Large intestine (tissue), 3 donors: ENCODE measurements around the gene UNC119B. TPM values are rescaled to one million over a fixed set of nuclear protein-coding genes. Genes with fewer than 3 reads are reported as not detected.

Experiments used
- DNase-seq, 2 donors: peaks; one replicate each; pipeline versions ENCODE4 v3.0.0 to v3.0.0-alpha.2; 2013
- H3K27ac ChIP-seq: one replicate; pipeline ENCODE4 v1.5.1; 2013; ENCODE audit warnings: low read length
- H3K27me3 ChIP-seq: 2 replicates; pipeline ENCODE4 v1.6.1; 2013; ENCODE audit warnings: low read length; ENCODE audit not compliant: control insufficient read depth, insufficient read depth
- H3K36me3 ChIP-seq: 2 replicates; pipeline ENCODE4 v1.6.1; 2013; ENCODE audit warnings: low read length; ENCODE audit not compliant: control insufficient read depth, insufficient read depth
- H3K4me1 ChIP-seq: one replicate; pipeline ENCODE4 v1.6.1; 2013; ENCODE audit warnings: low read length; ENCODE audit not compliant: control insufficient read depth, insufficient read depth
- H3K4me3 ChIP-seq: one replicate; pipeline ENCODE4 v1.5.1; 2013; ENCODE audit warnings: low read length
- H3K9me3 ChIP-seq: one replicate; pipeline ENCODE4 v1.6.1; 2013; ENCODE audit warnings: mild to moderate bottlenecking, low read depth, low read length, moderate library complexity; ENCODE audit not compliant: control insufficient read depth
- WGBS: methylation state at CpG from one replicate; pipeline ENCODE4 v1.1.5; 2013; ENCODE audit warnings: low lambda C conversion rate; ENCODE audit not compliant: insufficient coverage; 5-methylcytosine and 5-hydroxymethylcytosine counted together
- polyA plus RNA-seq: library from polyadenylated mRNA; unstranded; fragments of 120-200 nt; gene quantifications from one replicate; pipeline ENCODE4 v1.2.1, GENCODE V29; 2013

The UNC119B gene
- polyA plus RNA-seq, 1 donor, result 21.1 TPM

DNA sequence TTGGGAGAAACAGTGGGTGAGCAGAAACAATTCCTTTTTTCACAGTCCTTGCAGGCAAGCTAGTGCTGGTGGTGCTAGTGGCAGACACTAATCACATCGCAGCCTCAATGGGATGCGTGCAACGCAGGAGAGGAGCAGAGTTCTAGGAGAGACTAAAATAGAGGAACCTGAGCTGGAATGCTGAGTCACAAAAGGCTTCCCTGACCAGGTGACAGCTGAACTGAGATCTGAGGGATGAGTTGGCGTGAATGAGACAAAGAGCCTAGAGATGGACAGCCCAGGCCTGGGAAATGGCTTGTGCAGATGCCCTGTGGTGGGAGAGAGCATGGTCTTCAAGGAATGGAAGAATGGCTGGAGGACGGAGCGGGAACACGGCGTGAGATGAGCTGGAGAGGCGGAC lies 41.1 kb downstream of the UNC119B start:
- Histone ChIP-seq H3K4me3 (no peak overlapping the region), H3K27me3 (no peaks in the 10 kb centered on the region), H3K36me3 (no peaks in the 10 kb centered on the region), H3K9me3 (peaks cover 10% of the 10 kb centered on the region), H3K4me1 (peaks cover 9% of the 10 kb centered on the region), H3K27ac (no peak overlapping the region)
- WGBS, result no CpG with 5 or more reads among the region's 9 CpGs
- no peak for DNase-seq

DNA sequence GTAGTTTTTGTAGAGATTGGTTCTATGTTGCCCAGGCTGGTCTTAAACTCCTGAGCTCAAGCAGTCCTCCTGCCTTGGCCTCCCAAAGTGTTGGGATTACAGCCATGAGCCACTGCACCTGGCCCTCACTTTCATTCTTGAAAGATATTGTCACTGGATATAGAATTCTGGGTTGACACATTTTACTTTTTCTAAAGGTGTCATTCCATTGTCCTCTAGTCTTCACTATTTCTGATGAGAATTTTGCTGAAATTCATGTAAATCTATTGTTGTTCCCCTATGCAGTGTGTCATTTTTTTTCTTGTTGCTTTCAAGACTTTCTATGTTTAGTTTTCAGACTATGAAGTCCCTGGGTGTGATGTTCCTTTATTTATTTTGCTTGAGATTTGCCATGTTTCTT lies 44.5 kb downstream of the UNC119B start:
- Histone ChIP-seq H3K27me3 (no peaks in the 10 kb centered on the region), H3K9me3 (peaks cover 10% of the 10 kb centered on the region), H3K4me1 (no peaks in the 10 kb centered on the region), H3K27ac (no peak overlapping the region), H3K36me3 (peaks cover 6% of the 10 kb centered on the region), H3K4me3 (no peak overlapping the region)
- DNase-seq, result no peak

DNA sequence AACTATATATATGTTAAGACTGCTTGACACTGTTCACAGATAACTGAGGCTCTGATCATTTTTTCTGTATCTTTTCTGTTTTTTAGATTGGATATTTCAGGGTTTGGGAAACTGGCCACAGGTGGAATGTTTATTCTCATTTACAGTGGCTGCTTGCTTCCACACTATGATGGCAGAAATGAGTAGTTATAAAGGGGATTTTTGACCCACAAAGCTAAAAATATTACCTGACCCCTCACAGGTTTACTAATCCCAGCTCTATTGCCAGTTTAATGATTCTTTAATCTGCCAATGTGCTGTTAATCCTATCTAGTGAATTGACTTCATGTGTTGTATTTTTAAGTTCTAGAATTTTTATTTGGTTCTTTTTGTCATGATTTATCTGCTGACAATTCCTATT lies 45.0 kb downstream of the UNC119B start:
- Histone ChIP-seq H3K36me3 (peaks cover 9% of the 10 kb centered on the region), H3K4me3 (no peak overlapping the region), H3K9me3 (peaks cover 10% of the 10 kb centered on the region), H3K27me3 (no peaks in the 10 kb centered on the region), H3K4me1 (no peaks in the 10 kb centered on the region), H3K27ac (no peak overlapping the region)
- no peak for DNase-seq

GRCh38 chr12:120757226-120757742 lies 47.0 kb downstream of the UNC119B start:
- Histone ChIP-seq H3K36me3 (peaks cover 20% of the 10 kb centered on the region), H3K4me3 (no peak overlapping the region), H3K4me1 (no peaks in the 10 kb centered on the region), H3K9me3 (peaks cover 10% of the 10 kb centered on the region), H3K27ac (no peak overlapping the region), H3K27me3 (no peaks in the 10 kb centered on the region)
- whole genome bisulfite sequencing, result no CpG with 5 or more reads among the region's 4 CpGs
- no peak for DNase-seq

DNA sequence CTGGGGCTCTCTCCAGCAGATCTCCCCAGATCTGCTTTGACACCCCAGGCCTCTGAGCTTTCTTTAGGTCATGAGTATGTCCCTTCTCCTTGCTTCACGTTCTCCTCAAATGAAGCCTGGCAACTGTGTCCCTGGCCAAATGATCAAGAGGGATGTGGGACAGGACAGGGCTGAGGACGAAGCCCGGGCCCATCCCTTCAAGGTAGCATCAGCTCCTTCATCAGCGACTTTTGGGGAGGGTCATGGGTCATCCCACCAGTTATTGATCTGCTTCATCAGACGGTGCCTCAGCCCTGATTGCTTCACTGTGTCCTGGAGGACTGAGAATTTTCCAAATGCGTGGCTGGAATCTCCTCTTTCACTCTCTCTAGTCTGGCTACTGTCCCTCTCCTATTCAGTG lies 47.7 kb downstream of the UNC119B start:
- H3K27me3 ChIP-seq, result no peaks in the 10 kb centered on the region
- no peak for DNase-seq
- H3K9me3 ChIP-seq, result peaks cover 10% of the 10 kb centered on the region
- H3K4me3 ChIP-seq, result no peak overlapping the region
- H3K36me3 ChIP-seq, result peaks cover 23% of the 10 kb centered on the region
- H3K27ac ChIP-seq, result no peak overlapping the region
- WGBS, result no CpG with 5 or more reads among the region's 6 CpGs
- H3K4me1 ChIP-seq, result no peaks in the 10 kb centered on the region

DNA sequence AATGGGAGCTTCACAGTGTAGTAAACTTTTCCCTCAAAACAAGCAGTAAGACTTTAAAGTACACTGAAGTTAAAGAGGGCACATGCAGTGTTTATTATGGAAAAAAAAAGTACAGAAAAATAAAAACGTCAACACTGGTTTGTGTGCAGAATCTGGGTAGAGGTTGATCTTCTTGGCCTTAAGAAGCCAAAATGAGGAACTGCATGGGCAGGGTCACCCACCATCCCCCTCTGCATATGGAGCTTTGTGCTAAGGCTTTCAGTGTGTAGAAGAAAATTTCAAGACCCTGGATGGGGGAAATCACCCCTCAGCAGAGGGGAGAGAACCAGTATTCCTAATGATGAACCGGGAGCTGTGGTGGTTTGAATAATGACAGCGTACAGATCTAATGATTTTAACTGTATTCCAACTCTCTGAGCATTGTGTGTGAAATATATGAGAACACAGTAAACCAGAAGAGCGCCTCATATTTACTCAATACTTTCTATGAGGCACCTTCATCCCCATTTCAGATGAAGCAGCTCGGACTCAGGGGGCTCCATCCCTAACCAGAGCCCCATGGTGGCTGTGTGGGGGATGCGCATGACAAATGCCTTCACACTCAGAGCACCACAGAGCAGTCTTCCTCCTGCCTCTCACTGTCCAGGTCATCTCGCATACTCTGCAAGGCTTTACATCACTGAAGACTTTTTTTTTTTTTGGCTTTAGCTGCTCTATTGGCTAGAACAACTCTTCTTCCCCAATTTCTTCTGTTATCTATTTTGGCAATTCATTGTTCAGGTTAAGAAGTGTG lies 48.7 kb downstream of the UNC119B start:
- H3K4me1 ChIP-seq, result no peaks in the 10 kb centered on the region
- H3K4me3 ChIP-seq, result no peak overlapping the region
- no peak overlapping the region for H3K27ac ChIP-seq
- WGBS, result 86% methylated on average over 1 of the region's 7 CpGs
- no peak for DNase-seq
- H3K36me3 ChIP-seq, result peaks cover 33% of the 10 kb centered on the region
- H3K9me3 ChIP-seq, result peaks cover 10% of the 10 kb centered on the region
- no peaks in the 10 kb centered on the region for H3K27me3 ChIP-seq

DNA sequence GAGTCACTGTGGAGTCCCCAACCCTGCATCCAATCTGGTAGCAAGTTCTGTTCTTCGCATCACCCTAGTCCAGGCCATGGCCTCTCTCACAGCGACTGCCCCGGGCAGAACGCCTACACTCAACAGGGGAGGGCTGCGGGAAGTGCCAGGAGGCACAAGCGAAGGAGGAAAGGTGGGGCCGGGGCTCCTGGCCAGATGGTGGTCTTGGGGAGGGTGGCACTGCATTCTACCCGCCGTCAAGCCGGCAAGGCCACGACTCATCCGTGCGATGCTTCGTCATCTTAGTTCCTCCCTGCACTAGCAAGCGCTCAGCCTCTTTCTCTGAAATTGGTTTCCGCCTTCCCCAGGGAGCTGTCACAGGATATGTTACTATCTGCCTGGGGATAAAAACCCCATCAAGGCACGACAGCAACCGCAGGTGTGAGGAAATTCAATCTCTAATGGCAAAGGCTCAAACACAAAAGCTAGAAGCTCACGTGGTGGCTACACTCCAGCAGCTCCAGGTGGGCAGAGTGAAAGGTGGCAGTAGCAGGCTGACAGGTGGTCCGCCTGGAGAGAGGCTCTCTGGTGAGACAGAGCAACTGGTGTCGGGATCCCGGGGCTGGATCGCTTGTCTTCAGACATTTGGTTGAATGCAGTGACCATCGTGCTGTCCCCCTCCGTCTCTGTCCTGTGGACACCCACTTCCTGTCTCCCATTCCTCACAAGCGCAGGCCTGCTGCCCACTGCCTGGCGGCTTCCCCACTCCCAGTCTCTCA lies 49.5 kb downstream of the UNC119B start:
- no peak for DNase-seq
- H3K9me3 ChIP-seq, result peaks cover 5% of the 10 kb centered on the region
- no CpG with 5 or more reads among the region's 27 CpGs for whole genome bisulfite sequencing
- H3K36me3 ChIP-seq, result peaks cover 41% of the 10 kb centered on the region
- H3K4me1 ChIP-seq, result no peaks in the 10 kb centered on the region
- no peak overlapping the region for H3K27ac ChIP-seq
- no peaks in the 10 kb centered on the region for H3K27me3 ChIP-seq
- H3K4me3 ChIP-seq, result no peak overlapping the region

DNA sequence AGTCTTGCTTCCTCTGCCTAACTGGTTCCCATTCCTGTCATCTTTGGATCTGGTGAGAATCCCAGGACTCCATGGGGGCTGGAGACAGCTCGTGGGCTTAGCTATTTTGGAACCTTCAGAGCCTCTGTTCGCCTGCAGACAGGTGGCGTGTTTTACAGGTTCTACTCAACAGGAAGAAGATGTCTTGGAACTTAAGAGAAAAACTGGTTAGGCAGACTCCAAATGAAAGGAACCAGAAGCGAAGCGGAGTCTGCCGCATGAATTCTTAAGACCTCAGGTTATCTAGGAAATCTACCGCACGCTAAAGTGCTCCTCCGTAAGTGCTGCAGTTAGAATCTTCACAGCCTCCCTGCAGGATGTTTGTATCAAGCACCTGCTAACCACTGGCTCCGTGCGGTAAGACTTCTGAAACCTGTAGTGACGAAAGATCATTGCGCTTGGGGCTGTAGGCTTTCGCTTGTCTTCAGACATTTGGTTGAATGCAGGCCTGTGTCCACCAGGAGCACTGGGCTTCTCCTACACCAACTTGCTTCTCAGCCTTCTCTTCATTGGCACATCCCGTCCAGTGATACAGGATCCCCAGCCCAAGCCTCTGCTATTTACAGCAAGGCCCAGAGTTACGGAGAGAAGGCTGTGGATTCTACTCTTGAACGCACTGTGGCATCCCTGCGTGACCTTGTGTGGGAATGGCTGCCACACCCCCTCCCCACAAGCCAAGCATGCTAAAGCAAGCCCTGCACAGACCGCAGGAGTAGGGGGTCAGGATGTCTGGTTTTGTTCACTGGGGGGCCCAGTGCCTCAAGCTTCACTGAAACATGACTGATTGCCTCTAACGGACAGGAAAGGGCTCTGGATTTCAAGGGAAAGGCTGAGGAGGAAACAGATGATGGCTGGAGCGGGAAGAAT lies 50.3 kb downstream of the UNC119B start:
- 100% methylated on average over 3 of the region's 21 CpGs for WGBS
- no peak for DNase-seq
- Histone ChIP-seq H3K4me3 (no peak overlapping the region), H3K4me1 (peaks cover 6% of the 10 kb centered on the region), H3K36me3 (peaks cover 50% of the 10 kb centered on the region), H3K27ac (peak overlapping the region; percentile 52), H3K9me3 (no peaks in the 10 kb centered on the region), H3K27me3 (no peaks in the 10 kb centered on the region)

- H3K27me3 ChIP-seq, result no peaks in the 10 kb centered on the region
- H3K4me1 ChIP-seq, result peaks cover 14% of the 10 kb centered on the region
- H3K4me3 ChIP-seq, result no peak overlapping the region
- no peaks in the 10 kb centered on the region for H3K9me3 ChIP-seq
- peak overlapping the region; percentile 59 for H3K27ac ChIP-seq
- no CpG with 5 or more reads among the region's 9 CpGs for WGBS
- peaks cover 57% of the 10 kb centered on the region for H3K36me3 ChIP-seq
- DNase-seq, result peak; percentile 56 to 66
These were observed 51.3 kb downstream of the UNC119B start for GRCh38 chr12:120761519-120761934.

DNA sequence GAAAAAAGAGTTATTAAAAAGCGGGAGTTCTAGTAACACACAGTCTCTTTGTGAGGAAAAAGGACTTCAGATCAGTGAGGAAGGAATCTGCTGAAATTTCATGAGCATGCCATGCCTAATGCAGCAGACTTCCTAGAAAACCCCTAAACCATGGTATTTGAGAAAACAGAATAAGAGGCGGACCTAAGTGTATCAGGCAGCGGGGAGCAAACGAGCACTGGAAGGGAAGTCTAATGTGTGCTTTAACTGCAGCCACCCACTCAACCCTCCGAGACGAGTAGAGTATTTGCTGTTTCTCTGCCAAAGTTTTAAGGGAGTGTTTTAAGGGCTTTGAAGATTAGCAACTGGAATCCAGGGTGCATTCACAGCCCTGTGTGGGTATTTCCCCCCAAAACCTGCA lies 51.8 kb downstream of the UNC119B start:
- peak overlapping the region; percentile 59 for H3K27ac ChIP-seq
- no peaks in the 10 kb centered on the region for H3K9me3 ChIP-seq
- peaks cover 17% of the 10 kb centered on the region for H3K4me1 ChIP-seq
- no peak for DNase-seq
- H3K36me3 ChIP-seq, result peaks cover 63% of the 10 kb centered on the region
- WGBS, result no CpG with 5 or more reads among the region's 6 CpGs
- no peak overlapping the region for H3K4me3 ChIP-seq
- no peaks in the 10 kb centered on the region for H3K27me3 ChIP-seq
